Measurements from ENCODE around the gene EP400.
A peak's percentile ranks its signal among the peaks of the same experiment; 100 is the strongest.
"Not testable (repeated sequence)": the region's sequence is repeated elsewhere in the genome, so short reads cannot be mapped to it uniquely, and the experiment has no call there.

EP400 gene

DNA sequence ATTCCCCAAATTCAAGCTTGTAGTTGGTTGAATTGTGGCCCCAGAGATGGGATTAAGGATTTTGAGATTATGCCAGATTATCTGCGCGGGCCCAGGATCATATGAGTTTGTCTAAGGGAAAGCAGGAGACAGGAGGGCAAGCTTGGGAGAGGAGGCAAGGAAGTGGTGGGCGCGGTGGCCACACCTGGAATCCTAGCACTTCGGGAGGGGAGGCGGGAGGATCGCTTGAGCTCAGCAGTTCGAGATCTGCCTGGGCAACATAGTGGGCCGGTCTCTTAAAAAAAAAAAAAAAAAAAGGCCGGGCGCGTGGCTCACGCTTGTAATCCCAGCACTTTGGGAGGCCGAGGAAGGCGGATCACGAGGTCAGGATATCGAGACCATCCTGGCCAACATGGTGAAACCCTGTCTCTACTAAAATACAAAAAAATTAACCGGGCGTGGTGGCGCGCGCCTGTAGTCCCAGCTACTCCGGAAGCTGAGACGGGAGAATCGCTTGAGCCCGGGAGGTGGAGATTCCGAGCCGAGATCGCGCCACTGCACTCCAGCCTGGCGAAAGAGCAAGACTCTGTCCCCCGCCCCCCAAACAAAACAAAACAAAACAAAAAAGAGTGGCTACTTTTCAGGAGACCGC lies 21.5 kb upstream of the EP400 start:
- DNase-seq (ENCODE audit: low read depth): no peak

DNA sequence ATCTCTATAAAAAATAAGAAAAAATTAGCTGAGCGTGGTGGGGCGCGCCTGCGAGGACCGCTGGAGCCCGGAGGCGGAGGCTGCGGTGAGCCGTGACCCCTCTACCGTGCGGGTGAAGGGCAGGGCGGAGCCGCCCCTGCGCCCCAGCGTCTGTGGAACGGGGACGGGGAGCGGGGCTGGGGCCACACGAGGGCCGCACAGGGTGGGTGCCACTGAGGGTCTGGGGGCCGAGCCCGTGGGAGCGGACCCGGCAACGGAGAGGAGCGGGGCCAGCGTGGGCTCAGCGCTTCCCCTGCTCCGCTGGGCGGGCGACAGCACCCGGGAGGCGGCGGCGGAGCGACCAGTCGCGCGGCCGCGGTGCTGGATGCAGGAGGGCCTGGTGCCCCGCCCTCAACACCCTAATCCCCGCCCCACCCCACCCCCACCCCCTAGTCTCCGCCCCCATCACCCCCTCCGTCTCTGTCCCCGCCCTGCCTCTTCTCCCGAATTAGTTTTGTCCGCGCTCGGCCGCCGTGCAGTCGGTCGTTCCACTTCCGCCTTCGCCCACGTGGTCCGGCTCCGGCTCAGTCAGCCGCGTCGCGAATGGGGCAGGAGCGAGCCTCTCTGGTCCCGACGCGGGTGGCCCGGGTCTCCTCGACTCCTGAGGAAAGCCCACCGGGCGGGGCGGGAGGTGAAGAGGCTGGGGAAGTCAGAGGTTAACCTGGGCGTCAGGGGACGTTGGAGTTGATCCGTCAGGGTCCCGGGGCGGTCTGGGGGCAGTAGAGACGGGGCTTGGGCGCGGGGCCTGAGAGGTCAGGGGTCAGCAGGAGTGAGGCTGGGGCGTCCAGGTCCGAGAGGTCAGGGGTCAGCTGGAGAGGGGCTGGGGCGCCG lies 20.8 kb upstream of the EP400 start, which contains the start of gene PUS1:
Gene PUS1 (plus strand): TSS at position 566 of the 870 bp plus-strand sequence. CDS start 447 bp downstream, outside the sequence.
- DNase-seq (ENCODE audit: low read depth): peak; percentile 82

DNA sequence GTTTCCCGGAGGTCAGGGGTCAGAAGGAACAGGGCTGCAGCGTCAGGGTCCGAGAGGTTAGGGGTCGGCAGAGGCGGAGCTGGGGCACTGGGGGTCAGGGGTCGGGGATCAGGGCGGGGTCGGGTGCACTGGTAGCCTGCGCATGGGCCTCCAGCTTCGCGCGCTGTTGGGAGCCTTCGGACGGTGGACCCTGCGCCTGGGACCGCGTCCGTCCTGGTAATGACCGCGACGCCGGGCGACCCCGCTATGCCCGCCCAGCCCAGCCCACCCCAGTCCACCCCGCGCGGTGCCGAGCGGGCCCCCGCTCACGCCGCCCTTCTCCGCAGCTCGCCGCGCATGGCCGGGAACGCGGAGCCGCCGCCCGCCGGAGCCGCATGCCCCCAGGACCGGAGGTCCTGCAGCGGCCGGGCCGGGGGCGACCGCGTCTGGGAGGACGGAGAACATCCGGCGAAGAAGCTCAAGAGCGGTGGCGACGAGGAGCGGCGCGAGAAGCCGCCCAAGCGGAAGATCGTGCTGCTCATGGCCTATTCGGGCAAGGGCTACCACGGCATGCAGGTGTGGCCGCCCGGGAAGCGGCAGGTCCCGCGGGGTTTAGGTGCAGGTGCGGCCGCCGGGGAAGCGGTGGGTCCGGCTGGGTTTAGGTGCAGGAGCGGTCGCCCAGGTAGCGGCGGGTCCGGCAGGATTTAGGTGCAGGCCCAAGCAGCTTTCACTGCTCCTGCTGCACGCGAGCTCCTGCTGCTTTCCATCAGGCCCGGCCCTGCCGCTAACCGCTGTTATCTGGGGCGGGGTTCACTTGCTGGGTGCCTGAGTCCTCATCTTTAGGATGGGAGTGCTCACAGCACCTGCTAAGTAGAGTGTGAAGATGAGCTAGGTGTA lies 19.9 kb upstream of the EP400 start:
- no peak for DNase-seq (ENCODE audit: low read depth)

GRCh38 chr12:131930510-131930909 lies 19.2 kb upstream of the EP400 start:
- DNase-seq (ENCODE audit: low read depth): no peak

DNA sequence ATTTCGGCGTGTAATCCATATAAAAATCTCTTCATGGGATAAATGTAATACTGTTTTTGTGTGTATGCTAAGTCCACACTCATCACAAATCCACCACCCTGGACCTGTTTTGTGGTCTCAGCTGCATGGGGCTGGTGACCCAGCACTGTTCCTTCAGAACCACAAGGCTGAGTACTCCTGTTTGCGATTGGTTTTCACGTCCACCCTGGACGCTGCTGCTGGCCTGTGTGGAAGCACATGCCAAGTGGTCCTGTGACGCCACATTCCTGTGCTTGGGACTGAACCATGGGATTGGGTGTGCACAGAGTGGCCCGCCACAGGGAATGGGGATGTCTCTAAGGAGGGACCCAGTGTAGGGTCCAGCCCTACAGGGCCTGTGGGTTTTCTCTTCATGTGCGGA lies 16.4 kb upstream of the EP400 start:
- DNase-seq (ENCODE audit: low read depth): no peak

DNA sequence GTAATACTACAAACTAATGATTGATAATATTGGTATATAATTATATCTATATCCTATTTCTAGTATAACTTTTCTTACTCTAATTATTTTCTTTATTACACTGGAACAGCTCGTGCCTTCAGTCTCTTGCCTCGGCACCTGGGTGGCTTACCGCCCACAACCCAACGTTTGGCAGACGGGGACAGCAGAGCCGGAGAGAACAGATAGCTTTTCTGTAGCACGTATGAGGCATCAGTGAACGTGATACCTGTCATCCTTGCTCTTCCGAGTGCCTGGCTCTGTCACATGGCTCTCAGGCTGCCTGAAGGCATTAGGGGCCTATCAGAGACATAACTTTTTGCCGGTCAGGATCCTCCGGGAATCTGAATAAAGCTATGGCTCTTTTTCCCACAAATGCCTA lies 15.2 kb upstream of the EP400 start:
- no peak for DNase-seq (ENCODE audit: low read depth)

- no peak for DNase-seq (ENCODE audit: low read depth)
Observed at GRCh38 chr12:131938082-131938481, 11.7 kb upstream of the EP400 start.

DNA sequence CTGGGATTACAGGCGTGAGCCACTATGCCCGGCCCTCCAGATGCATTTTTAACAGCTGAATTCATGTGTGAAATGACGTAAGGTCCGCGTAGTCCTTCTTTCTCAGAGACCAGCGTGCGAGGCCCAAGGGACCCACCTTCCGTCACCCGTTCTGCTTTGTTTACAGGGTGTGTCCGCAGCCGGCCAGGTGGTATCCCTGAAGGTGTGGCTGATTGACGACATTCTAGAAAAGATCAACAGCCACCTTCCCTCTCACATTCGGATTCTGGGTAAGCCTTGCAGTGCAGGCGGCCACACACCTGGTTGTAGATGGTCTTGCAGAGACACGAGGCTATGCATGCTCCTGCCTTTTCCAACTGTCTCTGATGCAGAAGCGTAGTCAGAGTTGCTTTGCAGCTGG lies 10.7 kb upstream of the EP400 start:
- no peak for DNase-seq (ENCODE audit: low read depth)

GRCh38 chr12:131940141-131940547 lies 9.6 kb upstream of the EP400 start:
- no peak for DNase-seq (ENCODE audit: low read depth)

DNA sequence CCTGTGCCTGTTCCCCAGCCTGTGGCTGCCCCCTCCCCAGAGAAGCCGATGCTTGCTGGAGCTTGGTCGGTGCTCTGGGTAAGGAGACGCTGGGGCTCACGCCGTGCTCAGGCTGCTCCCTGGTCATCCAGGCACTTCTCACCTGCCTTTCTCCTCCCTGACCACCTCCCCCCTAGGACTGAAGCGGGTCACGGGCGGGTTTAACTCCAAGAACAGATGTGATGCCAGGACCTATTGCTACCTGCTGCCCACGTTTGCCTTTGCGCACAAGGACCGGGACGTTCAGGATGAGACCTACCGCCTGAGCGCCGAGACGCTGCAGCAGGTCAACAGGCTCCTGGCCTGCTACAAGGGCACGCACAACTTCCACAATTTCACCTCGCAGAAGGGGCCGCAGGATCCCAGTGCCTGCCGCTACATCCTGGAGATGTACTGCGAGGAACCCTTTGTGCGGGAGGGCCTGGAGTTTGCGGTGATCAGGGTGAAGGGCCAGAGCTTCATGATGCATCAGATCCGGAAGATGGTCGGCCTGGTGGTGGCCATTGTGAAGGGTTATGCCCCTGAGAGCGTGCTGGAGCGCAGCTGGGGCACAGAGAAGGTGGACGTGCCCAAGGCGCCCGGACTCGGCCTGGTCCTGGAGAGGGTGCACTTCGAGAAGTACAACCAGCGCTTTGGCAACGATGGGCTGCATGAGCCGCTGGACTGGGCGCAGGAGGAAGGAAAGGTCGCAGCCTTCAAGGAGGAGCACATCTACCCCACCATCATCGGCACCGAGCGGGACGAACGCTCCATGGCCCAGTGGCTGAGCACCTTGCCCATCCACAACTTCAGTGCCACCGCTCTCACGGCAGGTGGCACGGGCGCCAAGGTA lies 8.4 kb upstream of the EP400 start:
- DNase-seq (ENCODE audit: low read depth): no peak

GRCh38 chr12:131941987-131942341 lies 7.8 kb upstream of the EP400 start:
- no peak for DNase-seq (ENCODE audit: low read depth)

- DNase-seq (ENCODE audit: low read depth): no peak
Observed at GRCh38 chr12:131942671-131943070, 7.1 kb upstream of the EP400 start.

GRCh38 chr12:131943389-131943788 lies 6.4 kb upstream of the EP400 start:
- no peak for DNase-seq (ENCODE audit: low read depth)

GRCh38 chr12:131943876-131944275 lies 5.9 kb upstream of the EP400 start:
- DNase-seq (ENCODE audit: low read depth): no peak

DNA sequence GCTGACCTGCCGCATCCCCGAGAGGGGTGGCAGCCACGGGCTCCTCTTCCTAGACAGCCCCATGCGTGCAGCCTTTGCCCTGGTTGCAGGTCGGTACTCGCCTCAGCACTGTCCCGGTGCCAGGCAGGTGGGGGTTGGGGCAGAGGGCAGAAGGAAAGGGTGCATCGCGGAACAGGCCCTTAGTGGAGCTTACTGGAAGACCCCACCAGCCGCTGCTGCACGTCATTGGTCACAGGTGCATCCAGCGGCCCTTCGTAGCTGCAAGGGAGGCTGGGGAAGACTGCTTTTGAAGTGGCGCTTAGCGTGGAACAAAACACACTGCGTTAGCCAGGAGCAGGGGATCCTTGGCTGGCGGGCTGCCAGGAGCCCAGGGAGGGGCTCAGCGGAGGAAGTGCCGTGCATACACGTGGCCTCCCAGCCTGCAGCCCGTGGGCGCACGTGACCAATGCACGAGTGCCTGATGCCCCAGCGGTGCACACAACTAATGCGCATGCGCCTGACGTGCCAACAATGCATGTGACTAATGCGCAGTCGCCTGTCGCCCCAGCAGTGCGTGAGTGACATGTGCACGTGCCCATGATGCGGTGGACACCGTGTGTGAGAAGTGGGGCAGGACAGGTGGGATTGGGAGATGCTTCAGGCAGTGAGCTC lies 5.0 kb upstream of the EP400 start:
- no peak for DNase-seq (ENCODE audit: low read depth)

DNA sequence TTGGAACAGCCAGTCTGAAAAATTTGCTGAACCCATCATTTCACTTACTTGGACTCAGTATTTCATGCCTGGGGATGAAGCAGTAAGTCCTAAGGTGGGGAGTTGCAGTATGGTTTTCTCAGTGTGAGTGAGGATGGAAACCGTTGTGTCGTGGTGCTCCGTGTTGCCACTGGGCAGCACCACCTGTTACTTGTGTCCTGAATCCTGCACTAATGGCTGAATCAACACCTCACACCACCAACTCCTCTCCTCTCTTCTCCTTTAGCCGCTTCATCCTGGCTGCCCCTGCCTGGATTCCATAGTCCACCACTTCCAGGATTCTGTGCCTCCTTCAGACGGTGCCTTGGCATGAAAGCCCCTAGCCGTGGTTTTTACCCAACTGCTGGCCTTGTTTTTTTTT lies 3.0 kb upstream of the EP400 start:
- no peak for DNase-seq (ENCODE audit: low read depth)

- DNase-seq (ENCODE audit: low read depth): no peak
Observed at GRCh38 chr12:131947482-131948027, 2.2 kb upstream of the EP400 start.

- DNase-seq (ENCODE audit: low read depth): no peak
Observed at GRCh38 chr12:131948166-131948712, 1.5 kb upstream of the EP400 start.

DNA sequence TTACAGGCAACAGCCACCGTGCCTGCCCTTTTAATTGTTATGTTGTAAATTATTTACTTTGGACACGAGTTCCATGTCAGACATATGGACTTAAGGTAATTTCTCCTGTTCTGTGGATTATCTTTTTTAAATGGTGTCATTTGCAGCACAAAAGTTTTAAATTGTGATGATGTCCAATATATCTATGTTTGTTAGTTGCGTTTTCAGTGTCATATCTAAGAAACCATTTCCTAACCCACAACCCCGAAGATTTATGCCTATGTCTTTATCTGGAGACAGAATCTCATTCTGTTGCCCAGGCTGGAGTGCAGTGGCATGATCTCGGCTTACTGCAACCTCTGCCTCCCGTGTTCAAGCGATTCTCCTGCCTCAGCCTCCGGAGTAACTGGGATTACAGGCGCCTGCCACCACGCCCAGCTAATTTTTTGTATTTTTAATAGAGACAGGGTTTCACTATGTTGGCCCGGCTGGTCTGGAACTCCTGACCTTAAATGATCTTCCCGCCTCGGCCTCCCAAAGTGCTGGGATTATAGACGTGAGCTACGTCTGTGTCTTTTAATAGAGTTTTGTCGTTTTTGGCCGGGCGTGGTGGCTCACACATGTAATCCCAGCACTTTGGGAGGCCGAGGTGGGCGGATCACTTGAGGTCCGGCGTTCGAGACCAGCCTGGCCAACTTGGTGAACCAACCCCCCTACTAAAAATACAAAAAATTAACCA lies 870 bp upstream of the EP400 start:
- DNase-seq (ENCODE audit: low read depth): not testable (repeated sequence)

Data from stimulated activated CD8-positive, alpha-beta memory T cell treated with anti-CD3 and anti-CD28 coated beads, Interleukin-15, amount 100 ng/mL, for 1 hour (primary cell).